GM19351 (cell line): Measurements from ENCODE around the gene SUCNR1.

ENCODE experiments used
- ATAC-seq: cut with Tn5 transposase; IDR thresholded peaks from one replicate; pipeline ENCODE4 v1.9.1; 2021; ENCODE audit warnings: mild to moderate bottlenecking, moderate library complexity; ENCODE audit not compliant: unreplicated experiment

The SUCNR1 gene

GRCh38 chr3:151933234-151933853 lies 59.9 kb downstream of the SUCNR1 start:
- no peak for ATAC-seq
